Tibial artery (tissue), 4 donors: Measurements from ENCODE around the gene LMAN1L.

Experiments used
- DNase-seq, 2 donors: peaks; one replicate each; pipeline ENCODE4 v3.0.0-alpha.2; 2019
- H3K27ac ChIP-seq, 2 donors: fragments of 200-600 bp; sonication (generic) in 1 of 2; 1 replicate in 1 of 2; 2 replicates in 1 of 2; pipeline ENCODE4 v1.5.1; 2018 to 2019; ENCODE audit warnings: mild to moderate bottlenecking in 1 of 2
- H3K27me3 ChIP-seq, 2 donors: fragments of 200-600 bp; sonication (generic) in 1 of 2; one replicate each; pipeline versions ENCODE4 v1.5.1 to v1.6.0; 2016 to 2019
- H3K36me3 ChIP-seq, 3 donors: fragments of 200-600 bp; sonication (generic) in 2 of 3; one replicate each; pipeline ENCODE4 v1.5.1; 2016 to 2019; ENCODE audit warnings: mild to moderate bottlenecking in 2 of 3
- H3K4me1 ChIP-seq, 4 donors: fragments of 200-600 bp; sonication (generic) in 2 of 4; 1 replicate in 3 of 4; 2 replicates in 1 of 4; pipeline ENCODE4 v1.5.1; 2016 to 2019
- H3K4me3 ChIP-seq, 2 donors: fragments of 200-600 bp; sonication (generic) in 1 of 2; 1 replicate in 1 of 2; 2 replicates in 1 of 2; pipeline ENCODE4 v1.5.1; 2018 to 2019; ENCODE audit warnings: mild to moderate bottlenecking in 2 of 2
- H3K9me3 ChIP-seq, 3 donors: fragments of 200-600 bp; sonication (generic) in 1 of 3; one replicate each; pipeline ENCODE4 v1.5.1; 2016 to 2019
- intact Hi-C: fragments of 100-400 bp; cut with DNase I; formaldehyde crosslinking; loops from one replicate; pipeline ENCODE4 v1.15.0; 2023; ENCODE audit warnings: low total_unique reads
- TF ChIP-seq, protein P1 (sequence below), 2 experiments: fragments of 200-600 bp in 1 of 2; fragments of 450-650 bp in 1 of 2; IDR thresholded peaks; one replicate each; pipeline ENCODE4 v1.5.1; 2017 to 2019; ENCODE audit warnings: antibody characterized with exemption in 2 of 2, mild to moderate bottlenecking in 1 of 2, moderate library complexity in 1 of 2

The LMAN1L gene

GRCh38 chr15:74809956-74810355, 2.7 kb upstream of the LMAN1L start:
- Histone ChIP-seq H3K36me3 (no peaks in the 10 kb centered on the region), H3K4me1 (no peaks in the 10 kb centered on the region), H3K4me3 (no peak overlapping the region), H3K27ac (no peak overlapping the region), H3K9me3 (no peaks in the 10 kb centered on the region), H3K27me3 (peaks cover 0 to 29% of the 10 kb centered on the region in 2 donors)
- DNase-seq = no peak
- intact Hi-C loops = no loop called here
- TF ChIP-seq, protein P1, sequence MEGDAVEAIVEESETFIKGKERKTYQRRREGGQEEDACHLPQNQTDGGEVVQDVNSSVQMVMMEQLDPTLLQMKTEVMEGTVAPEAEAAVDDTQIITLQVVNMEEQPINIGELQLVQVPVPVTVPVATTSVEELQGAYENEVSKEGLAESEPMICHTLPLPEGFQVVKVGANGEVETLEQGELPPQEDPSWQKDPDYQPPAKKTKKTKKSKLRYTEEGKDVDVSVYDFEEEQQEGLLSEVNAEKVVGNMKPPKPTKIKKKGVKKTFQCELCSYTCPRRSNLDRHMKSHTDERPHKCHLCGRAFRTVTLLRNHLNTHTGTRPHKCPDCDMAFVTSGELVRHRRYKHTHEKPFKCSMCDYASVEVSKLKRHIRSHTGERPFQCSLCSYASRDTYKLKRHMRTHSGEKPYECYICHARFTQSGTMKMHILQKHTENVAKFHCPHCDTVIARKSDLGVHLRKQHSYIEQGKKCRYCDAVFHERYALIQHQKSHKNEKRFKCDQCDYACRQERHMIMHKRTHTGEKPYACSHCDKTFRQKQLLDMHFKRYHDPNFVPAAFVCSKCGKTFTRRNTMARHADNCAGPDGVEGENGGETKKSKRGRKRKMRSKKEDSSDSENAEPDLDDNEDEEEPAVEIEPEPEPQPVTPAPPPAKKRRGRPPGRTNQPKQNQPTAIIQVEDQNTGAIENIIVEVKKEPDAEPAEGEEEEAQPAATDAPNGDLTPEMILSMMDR (IDR thresholded peaks at IDR 0.05) = no peak

DNA sequence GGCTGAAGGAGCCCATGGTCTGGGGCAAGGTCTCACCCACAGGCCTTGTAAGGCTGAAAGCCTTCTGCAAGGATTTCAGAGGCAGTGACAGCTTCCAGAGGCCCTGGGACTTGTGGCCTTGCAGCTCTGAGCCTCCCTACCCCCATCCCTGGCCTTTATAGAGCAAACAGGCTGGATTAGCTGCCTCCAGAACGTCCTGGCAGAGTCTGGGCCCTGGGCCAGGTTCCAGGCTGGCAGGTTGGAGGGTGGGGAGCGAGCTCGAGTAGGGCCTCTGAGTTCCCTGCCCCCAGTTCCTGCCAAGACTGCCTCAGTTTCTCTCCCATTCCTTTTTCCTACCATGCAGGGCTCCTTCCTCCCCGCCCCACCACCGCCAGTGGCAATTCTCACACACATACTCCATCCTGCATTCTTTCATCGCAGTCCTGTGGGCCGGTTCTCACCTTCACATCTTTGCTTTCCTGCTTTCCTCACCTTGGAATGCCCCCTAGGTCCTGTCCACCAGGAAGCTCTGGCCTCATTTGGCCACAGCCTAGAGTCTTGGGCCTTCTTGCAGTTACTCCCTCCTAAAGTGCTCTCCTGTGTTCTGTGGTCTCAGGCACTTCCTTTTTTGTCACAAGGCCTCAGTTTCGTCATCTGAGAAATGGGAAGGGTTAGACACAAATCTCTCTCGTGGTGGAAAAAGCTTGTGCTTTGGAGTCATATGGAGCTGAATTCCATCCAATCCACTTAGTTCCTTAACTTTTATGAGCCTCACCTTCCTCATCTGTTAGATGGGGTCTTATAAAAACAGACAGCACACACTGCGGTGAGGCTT, 2.7 kb downstream of the LMAN1L start:
- intact Hi-C loops = no loop called here
- peaks cover 0 to 52% of the 10 kb centered on the region in 2 donors for H3K27me3 ChIP-seq
- H3K9me3 ChIP-seq = no peaks in the 10 kb centered on the region
- no peak overlapping the region for H3K4me3 ChIP-seq
- TF ChIP-seq, protein P1 (IDR thresholded peaks at IDR 0.05) = no peak
- no peak for DNase-seq
- no peaks in the 10 kb centered on the region for H3K36me3 ChIP-seq
- H3K27ac ChIP-seq = no peak overlapping the region
- no peaks in the 10 kb centered on the region for H3K4me1 ChIP-seq

DNA sequence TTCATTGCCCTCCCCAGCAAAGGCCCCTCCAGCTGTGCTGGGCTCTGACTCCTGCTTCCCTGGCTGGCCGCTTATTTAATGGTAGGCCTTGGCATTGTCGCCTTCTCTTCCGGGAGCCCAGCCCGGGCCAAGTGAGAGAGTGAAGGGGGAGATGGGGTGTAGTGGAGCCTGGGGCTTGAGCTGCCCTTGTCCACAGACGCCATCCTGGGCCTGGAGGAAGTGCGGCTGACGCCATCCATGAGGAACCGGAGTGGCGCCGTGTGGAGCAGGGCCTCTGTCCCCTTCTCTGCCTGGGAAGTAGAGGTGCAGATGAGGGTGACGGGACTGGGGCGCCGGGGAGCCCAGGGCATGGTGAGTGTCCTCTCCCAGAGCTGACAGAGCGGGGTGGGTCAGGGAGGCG, 3.3 kb downstream of the LMAN1L start:
- no peaks in the 10 kb centered on the region for H3K9me3 ChIP-seq
- no peak for DNase-seq
- no peaks in the 10 kb centered on the region for H3K4me1 ChIP-seq
- peaks cover 0 to 56% of the 10 kb centered on the region in 2 donors for H3K27me3 ChIP-seq
- no peaks in the 10 kb centered on the region for H3K36me3 ChIP-seq
- no peak overlapping the region for H3K4me3 ChIP-seq
- H3K27ac ChIP-seq = no peak overlapping the region
- intact Hi-C loops = no loop called here
- TF ChIP-seq, protein P1 (IDR thresholded peaks at IDR 0.05) = no peak

- H3K27ac ChIP-seq = no peak overlapping the region
- intact Hi-C loops = no loop called here
- DNase-seq = no peak
Measured at GRCh38 chr15:74816624-74817369, 4.2 kb downstream of the LMAN1L start.

DNA sequence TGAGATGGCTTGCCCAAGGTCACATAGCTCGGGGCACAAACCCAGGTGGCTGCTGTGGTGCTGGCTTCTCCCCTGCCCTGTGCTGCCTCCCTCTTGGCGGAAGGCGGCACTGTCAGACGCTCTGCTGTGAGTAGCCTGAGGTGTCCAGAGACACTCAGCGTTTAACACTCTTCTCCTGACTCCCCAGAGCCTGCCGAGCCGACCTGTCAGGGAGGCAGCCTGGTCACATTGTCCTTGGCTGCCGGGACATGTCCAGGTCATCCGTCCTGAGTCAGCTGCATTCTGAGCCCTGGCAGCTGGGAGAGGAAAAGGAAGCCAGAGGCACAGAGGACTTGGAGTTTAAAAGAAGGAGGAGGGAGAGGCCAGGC, 4.7 kb downstream of the LMAN1L start:
- DNase-seq = no peak
- Histone ChIP-seq H3K4me1 (no peaks in the 10 kb centered on the region), H3K4me3 (no peak overlapping the region), H3K27ac (no peak overlapping the region), H3K36me3 (no peaks in the 10 kb centered on the region), H3K9me3 (no peaks in the 10 kb centered on the region), H3K27me3 (peaks cover 0 to 57% of the 10 kb centered on the region in 2 donors)
- TF ChIP-seq, protein P1 (IDR thresholded peaks at IDR 0.05) = no peak
- intact Hi-C loops = no loop called here

More at GRCh38 chr15:74816624-74817369, 4.2 kb downstream of the LMAN1L start:
- H3K9me3 ChIP-seq = no peaks in the 10 kb centered on the region
- no peaks in the 10 kb centered on the region for H3K36me3 ChIP-seq
- H3K27me3 ChIP-seq = peaks cover 0 to 58% of the 10 kb centered on the region in 2 donors
- TF ChIP-seq, protein P1 (IDR thresholded peaks at IDR 0.05) = no peak
- no peak overlapping the region for H3K4me3 ChIP-seq
- no peaks in the 10 kb centered on the region for H3K4me1 ChIP-seq
